ENCODE data around the gene THEMIS2.

THEMIS2 gene

DNA sequence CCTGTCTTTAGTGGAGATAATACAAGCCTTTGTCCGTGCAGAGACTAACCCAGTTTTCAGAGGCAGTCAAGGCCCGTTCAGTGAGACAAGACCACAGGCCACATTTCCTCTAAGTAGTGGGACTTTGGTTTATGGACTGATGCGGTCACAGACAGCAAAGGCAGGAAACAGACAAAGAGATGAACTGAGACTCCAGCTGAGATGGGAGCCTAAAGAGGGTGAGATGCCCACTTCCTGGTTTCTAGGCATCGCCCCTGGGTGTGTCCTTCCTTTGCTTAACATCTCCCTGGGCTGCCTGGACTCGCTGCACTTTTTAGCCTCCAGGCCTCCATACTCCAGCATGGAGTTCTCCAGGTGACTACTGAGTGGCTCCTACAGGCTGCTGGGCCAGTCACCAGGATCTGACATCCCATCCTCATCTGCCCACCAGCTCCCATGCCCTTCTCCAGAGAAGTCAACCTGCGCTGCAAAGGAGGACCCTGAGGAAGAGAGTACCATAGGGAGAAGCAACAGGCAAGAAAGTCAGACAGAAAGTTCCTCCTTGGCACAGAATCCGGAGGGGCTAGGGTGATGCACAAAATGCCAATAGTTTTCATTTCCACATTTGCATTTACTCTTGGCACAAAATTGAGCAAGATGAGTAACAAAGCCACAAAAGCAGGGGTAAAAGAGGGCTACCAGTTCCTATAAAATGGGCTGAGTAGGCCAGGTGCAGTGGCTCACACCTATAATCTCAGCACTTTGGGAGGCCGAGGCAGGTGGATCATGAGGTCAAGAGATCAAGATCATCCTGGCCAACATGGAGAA is 15.1 kb downstream of the THEMIS2 start:
- Histone ChIP-seq H3K9me3 (ENCODE audit: control insufficient read depth, low read length) (no peaks in the 10 kb centered on the region), H3K4me3 (ENCODE audit: extremely low read depth, insufficient read depth, low read length, poor library complexity, severe bottlenecking) (no peak overlapping the region), H3K27ac (ENCODE audit: low read depth, low read length, severe bottlenecking) (no peak overlapping the region), H3K4me1 (ENCODE audit: control insufficient read depth, insufficient read depth, low read length, poor library complexity, severe bottlenecking) (no peaks in the 10 kb centered on the region), H3K36me3 (ENCODE audit: control insufficient read depth, insufficient read depth, low read length) (peaks cover 35% of the 10 kb centered on the region)
- 85 to 92% methylated on average over 5 of the region's 8 CpGs for WGBS, 2 experiments (ENCODE audit: insufficient coverage in 2 of 2)

GRCh38 chr1:27889506-27889905 is 17.2 kb downstream of the THEMIS2 start:
- Histone ChIP-seq H3K9me3 (ENCODE audit: control insufficient read depth, low read length) (no peaks in the 10 kb centered on the region), H3K4me3 (ENCODE audit: extremely low read depth, insufficient read depth, low read length, poor library complexity, severe bottlenecking) (no peak overlapping the region), H3K4me1 (ENCODE audit: control insufficient read depth, insufficient read depth, low read length, poor library complexity, severe bottlenecking) (no peaks in the 10 kb centered on the region), H3K27ac (ENCODE audit: low read depth, low read length, severe bottlenecking) (no peak overlapping the region), H3K36me3 (ENCODE audit: control insufficient read depth, insufficient read depth, low read length) (peaks cover 56% of the 10 kb centered on the region)
- 85 to 94% methylated on average over 3 of the region's 3 CpGs for WGBS, 2 experiments (ENCODE audit: insufficient coverage in 2 of 2)

DNA sequence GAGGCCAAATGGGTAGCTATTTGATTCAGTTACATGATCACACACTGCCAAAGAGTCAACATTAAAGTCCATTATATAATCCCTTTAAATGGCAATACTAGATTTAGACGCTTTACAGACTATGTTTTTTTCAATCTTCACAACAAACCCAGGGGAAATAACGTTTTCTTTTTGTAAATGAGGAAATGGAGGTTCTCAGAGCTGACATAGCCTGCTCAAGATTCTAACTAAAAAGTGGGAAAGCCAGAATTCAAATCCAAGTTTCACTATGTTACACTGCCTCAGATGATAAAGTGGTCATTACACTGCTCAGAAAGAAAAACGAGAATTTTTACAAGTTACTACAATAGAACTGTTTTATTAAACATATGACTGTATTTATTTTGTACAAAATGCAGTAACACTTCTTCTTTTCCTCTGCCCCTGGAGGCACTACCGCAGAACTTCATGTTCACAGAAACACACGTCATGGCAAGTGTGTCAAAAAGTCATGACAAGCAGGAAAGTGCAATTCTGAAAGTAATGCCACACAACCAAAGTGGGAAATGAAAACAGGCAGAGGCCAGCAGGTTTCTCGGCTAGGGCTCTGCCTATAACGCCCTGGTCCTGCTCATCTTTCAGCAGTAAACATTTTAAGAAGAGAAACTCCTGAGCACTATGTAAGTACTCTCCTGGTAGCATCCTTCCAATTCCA is 19.0 kb downstream of the THEMIS2 start:
- H3K9me3 ChIP-seq (ENCODE audit: control insufficient read depth, low read length), result no peaks in the 10 kb centered on the region
- H3K27ac ChIP-seq (ENCODE audit: low read depth, low read length, severe bottlenecking), result no peak overlapping the region
- 98 to 100% methylated on average over 2 to 3 of the region's 7 CpGs for WGBS, 2 experiments (ENCODE audit: insufficient coverage in 2 of 2)
- no peak overlapping the region for H3K4me3 ChIP-seq (ENCODE audit: extremely low read depth, insufficient read depth, low read length, poor library complexity, severe bottlenecking)
- H3K4me1 ChIP-seq (ENCODE audit: control insufficient read depth, insufficient read depth, low read length, poor library complexity, severe bottlenecking), result no peaks in the 10 kb centered on the region
- peaks cover 70% of the 10 kb centered on the region for H3K36me3 ChIP-seq (ENCODE audit: control insufficient read depth, insufficient read depth, low read length)

DNA sequence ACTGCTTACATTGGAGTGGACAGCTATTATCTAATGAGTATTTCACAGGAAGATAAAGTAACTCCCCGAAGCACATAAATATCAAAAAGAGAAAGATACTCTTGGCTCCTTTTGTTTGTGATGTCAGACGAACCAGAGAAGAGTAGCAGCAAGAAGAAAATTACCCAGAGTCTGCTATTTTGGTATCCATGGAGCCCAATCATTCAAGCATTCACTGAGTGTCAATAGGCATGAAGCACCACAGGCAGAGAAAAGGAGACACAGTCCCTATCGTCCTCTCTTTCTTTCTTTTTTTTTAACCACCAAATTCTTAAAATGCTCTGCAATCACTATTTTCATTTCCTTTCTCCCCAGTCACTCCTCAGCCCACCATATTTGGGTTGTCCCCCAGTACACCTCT is 22.2 kb downstream of the THEMIS2 start:
- 88 to 91% methylated on average over 1 to 3 of the region's 3 CpGs for WGBS, 2 experiments (ENCODE audit: insufficient coverage in 2 of 2)
- H3K36me3 ChIP-seq (ENCODE audit: control insufficient read depth, insufficient read depth, low read length), result peaks cover 85% of the 10 kb centered on the region

GRCh38 chr1:27906759-27907158 is 34.4 kb downstream of the THEMIS2 start:
- H3K27ac ChIP-seq (ENCODE audit: low read depth, low read length, severe bottlenecking), result no peak overlapping the region
- WGBS, 2 experiments (ENCODE audit: insufficient coverage in 2 of 2), result no CpG with 5 or more reads among the region's 2 CpGs
- H3K9me3 ChIP-seq (ENCODE audit: control insufficient read depth, low read length), result no peaks in the 10 kb centered on the region
- H3K36me3 ChIP-seq (ENCODE audit: control insufficient read depth, insufficient read depth, low read length), result peaks cover 85% of the 10 kb centered on the region
- H3K4me1 ChIP-seq (ENCODE audit: control insufficient read depth, insufficient read depth, low read length, poor library complexity, severe bottlenecking), result no peaks in the 10 kb centered on the region
- H3K4me3 ChIP-seq (ENCODE audit: extremely low read depth, insufficient read depth, low read length, poor library complexity, severe bottlenecking), result no peak overlapping the region

More for the DNA sequence above, 22.2 kb downstream of the THEMIS2 start:
- Histone ChIP-seq H3K27ac (ENCODE audit: low read depth, low read length, severe bottlenecking) (no peak overlapping the region), H3K4me1 (ENCODE audit: control insufficient read depth, insufficient read depth, low read length, poor library complexity, severe bottlenecking) (no peaks in the 10 kb centered on the region), H3K9me3 (ENCODE audit: control insufficient read depth, low read length) (no peaks in the 10 kb centered on the region), H3K4me3 (ENCODE audit: extremely low read depth, insufficient read depth, low read length, poor library complexity, severe bottlenecking) (no peak overlapping the region)

DNA sequence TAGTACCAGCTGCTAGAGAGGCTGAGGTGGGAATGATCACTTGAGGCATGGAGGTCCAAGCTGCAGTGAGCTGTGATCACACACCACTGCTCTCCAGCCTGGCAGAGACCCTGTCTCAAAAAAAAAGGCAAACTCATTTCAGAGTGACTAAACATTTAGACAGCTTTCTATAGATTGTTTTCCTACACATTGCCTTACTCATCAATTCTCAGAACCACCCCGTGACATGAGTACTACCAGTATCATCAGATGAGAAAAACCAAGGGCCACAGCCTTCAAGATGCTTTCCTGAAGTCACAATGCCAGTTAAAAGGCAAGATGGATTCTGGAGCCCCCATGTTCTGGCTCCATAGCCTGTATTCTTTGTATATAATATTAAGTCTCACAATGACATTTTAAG is 40.1 kb downstream of the THEMIS2 start:
- H3K4me3 ChIP-seq (ENCODE audit: extremely low read depth, insufficient read depth, low read length, poor library complexity, severe bottlenecking), result no peak overlapping the region
- no peaks in the 10 kb centered on the region for H3K4me1 ChIP-seq (ENCODE audit: control insufficient read depth, insufficient read depth, low read length, poor library complexity, severe bottlenecking)
- peaks cover 43% of the 10 kb centered on the region for H3K36me3 ChIP-seq (ENCODE audit: control insufficient read depth, insufficient read depth, low read length)
- no peak overlapping the region for H3K27ac ChIP-seq (ENCODE audit: low read depth, low read length, severe bottlenecking)
- 83 to 86% methylated on average over 1 of the region's 1 CpG for WGBS, 2 experiments (ENCODE audit: insufficient coverage in 2 of 2)
- peaks cover 7% of the 10 kb centered on the region for H3K9me3 ChIP-seq (ENCODE audit: control insufficient read depth, low read length)

GRCh38 chr1:27915082-27915575 is 42.8 kb downstream of the THEMIS2 start:
- Histone ChIP-seq H3K9me3 (ENCODE audit: control insufficient read depth, low read length) (peaks cover 7% of the 10 kb centered on the region), H3K4me1 (ENCODE audit: control insufficient read depth, insufficient read depth, low read length, poor library complexity, severe bottlenecking) (no peaks in the 10 kb centered on the region), H3K27ac (ENCODE audit: low read depth, low read length, severe bottlenecking) (peak overlapping the region; percentile 75), H3K4me3 (ENCODE audit: extremely low read depth, insufficient read depth, low read length, poor library complexity, severe bottlenecking) (peak overlapping the region; percentile 85), H3K36me3 (ENCODE audit: control insufficient read depth, insufficient read depth, low read length) (peaks cover 27% of the 10 kb centered on the region)
- 77% methylated on average over 4 of the region's 7 CpGs; no CpG with 5 or more reads in 1 of the 2 experiments for WGBS, 2 experiments (ENCODE audit: insufficient coverage in 2 of 2)

DNA sequence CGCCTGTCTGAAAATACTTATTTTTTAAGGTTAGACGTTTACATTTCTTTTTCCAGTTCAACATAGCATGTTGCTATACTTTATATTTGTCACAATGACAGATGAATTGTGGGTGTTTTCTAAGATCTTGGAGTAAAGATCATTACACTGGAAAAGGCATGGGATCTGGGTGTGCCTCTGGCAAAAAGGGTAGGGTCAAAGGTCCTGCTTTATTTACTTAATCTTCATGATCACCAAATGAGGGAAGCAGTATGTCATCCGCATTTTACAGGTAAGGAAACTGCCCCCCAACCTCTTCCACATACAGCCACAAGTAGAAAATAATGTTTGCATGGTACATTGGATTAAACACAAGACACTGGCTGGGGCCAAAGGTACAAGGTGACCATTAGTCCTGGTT is 49.9 kb downstream of the THEMIS2 start:
- 100% methylated on average over 1 of the region's 3 CpGs; no CpG with 5 or more reads in 1 of the 2 experiments for WGBS, 2 experiments (ENCODE audit: insufficient coverage in 2 of 2)
- Histone ChIP-seq H3K4me1 (ENCODE audit: control insufficient read depth, insufficient read depth, low read length, poor library complexity, severe bottlenecking) (no peaks in the 10 kb centered on the region), H3K36me3 (ENCODE audit: control insufficient read depth, insufficient read depth, low read length) (no peaks in the 10 kb centered on the region), H3K4me3 (ENCODE audit: extremely low read depth, insufficient read depth, low read length, poor library complexity, severe bottlenecking) (no peak overlapping the region), H3K9me3 (ENCODE audit: control insufficient read depth, low read length) (no peaks in the 10 kb centered on the region), H3K27ac (ENCODE audit: low read depth, low read length, severe bottlenecking) (no peak overlapping the region)

DNA sequence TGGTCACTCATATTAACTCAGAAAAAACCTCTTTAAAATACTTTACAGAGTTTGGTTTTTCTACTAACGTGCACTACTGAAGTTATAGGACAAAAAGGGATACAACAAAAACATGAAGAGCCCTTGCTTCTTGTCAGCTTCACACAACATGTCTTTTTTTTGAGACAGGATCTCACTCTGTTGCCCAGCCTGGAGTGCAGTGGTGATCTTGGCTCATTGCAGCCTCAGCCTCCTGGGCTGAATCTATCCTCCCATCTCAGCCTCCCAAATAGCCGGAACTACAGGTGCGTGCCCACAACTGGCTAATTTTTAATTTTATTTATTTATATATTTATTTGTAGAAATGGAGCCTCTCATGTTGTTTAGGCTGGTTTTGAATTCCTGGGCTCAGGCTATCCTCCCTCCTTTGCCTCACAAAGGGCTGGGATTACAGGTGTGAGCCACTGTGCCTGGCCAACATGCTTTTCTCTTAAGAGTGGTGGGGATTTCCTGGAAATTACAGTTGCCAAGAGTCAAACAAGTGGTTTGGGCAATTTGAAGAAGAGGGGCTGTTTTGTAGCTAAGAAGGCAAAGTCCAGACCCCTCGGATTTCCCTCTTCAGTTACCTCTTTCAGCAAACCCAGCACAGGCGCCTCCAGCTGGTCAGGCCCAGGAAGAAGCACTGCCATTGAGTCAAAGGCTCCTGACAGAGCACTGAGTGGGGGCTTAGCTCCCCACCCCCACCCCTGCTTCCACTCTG is 56.0 kb downstream of the THEMIS2 start:
- Histone ChIP-seq H3K9me3 (ENCODE audit: control insufficient read depth, low read length) (no peaks in the 10 kb centered on the region), H3K36me3 (ENCODE audit: control insufficient read depth, insufficient read depth, low read length) (no peaks in the 10 kb centered on the region), H3K27ac (ENCODE audit: low read depth, low read length, severe bottlenecking) (no peak overlapping the region), H3K4me1 (ENCODE audit: control insufficient read depth, insufficient read depth, low read length, poor library complexity, severe bottlenecking) (no peaks in the 10 kb centered on the region), H3K4me3 (ENCODE audit: extremely low read depth, insufficient read depth, low read length, poor library complexity, severe bottlenecking) (no peak overlapping the region)
- WGBS, 2 experiments (ENCODE audit: insufficient coverage in 2 of 2), result 100% methylated on average over 2 of the region's 5 CpGs; no CpG with 5 or more reads in 1 of the 2 experiments

GRCh38 chr1:27931184-27931583 is 58.8 kb downstream of the THEMIS2 start:
- Histone ChIP-seq H3K36me3 (ENCODE audit: control insufficient read depth, insufficient read depth, low read length) (no peaks in the 10 kb centered on the region), H3K4me3 (ENCODE audit: extremely low read depth, insufficient read depth, low read length, poor library complexity, severe bottlenecking) (no peak overlapping the region), H3K27ac (ENCODE audit: low read depth, low read length, severe bottlenecking) (no peak overlapping the region), H3K4me1 (ENCODE audit: control insufficient read depth, insufficient read depth, low read length, poor library complexity, severe bottlenecking) (peaks cover 6% of the 10 kb centered on the region), H3K9me3 (ENCODE audit: control insufficient read depth, low read length) (no peaks in the 10 kb centered on the region)
- WGBS, 2 experiments (ENCODE audit: insufficient coverage in 2 of 2), result 67 to 89% methylated on average over 1 to 6 of the region's 6 CpGs
